ENCODE data around the gene TMEM214.
"Not testable (repeated sequence)": the region's sequence is repeated elsewhere in the genome, so short reads cannot be mapped to it uniquely, and the experiment has no call there.

The TMEM214 gene

DNA sequence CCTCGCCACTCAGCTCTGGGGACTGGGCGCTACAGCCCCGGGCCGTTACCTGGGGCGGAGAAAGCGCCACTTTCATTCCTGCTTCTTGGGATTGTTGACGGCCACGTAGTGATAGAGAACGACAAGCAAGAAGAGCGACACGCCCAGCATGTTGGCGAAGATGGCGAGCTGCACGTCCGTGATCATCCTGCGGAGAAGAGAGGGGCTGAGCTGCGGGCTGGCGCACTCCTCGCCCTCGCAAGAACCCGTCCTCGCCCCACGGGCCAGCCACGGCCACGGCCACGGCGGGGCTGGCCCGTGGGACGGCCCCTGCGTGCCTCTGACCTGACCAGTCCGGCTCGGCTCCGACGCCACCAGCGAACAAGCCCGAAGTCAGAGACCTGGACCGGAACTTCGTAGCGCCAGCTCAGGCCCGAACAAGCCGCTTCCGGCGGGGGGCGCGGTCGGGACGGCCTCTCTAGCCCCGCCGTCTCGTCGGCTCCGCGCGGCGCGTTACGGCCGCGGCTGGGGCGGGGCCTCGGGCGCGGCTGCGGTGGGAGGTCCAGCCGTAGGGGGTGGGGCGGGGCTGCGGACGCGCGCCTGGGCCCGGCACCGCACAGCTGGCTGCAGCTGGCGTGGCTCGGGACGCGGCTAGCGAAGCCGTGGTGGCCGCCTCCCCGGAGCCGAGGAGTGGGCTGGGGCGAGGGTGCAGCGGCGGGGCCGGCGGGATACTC is 38.7 kb downstream of the TMEM214 start, which contains the start of gene OST4:
Gene OST4 (minus strand): TSS at position 378 of the 713 bp plus-strand sequence.
- DNase-seq: peak; percentile 97

DNA sequence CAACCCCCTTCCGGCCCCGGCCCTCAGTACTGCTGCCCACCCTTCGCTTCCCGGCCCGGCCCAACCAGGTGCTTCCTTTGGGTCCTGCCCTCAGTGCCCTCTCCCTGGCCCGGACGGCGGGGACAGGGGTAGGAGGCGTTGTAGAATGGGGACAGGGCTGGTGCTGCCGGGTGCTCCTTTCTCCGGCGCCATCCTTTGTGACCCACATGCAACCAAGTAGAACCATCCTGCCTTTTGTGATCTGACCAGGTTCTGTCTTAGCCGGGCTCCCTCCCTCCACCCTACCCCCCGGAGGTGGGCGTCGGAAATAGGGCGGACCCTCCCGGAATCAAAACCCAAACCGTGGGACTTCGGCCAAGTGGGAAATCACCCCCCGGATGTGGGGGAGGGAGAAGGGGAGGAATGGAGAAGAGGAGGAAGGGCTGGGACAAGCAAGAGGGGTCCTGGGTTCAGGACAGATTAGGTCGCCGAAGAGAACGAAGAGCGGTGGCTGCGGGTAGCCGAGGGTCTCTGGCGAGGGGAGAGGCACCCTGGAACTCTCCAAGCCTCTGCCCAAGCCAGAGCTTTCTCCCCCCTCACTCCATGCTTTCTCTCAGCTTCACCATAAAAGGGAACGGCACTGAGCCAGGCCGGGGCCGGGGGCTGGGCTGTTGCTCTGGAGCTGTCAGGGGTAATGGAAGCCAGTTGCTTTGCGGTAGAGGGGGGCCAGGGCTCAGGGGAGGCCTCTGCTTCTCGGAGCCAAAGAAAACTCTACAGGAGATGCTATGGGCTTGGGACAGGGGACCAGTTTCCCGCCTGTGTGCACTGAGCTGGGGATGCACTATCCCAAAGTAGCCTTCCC is 39.4 kb downstream of the TMEM214 start:
- peak; percentile 58 for DNase-seq

DNA sequence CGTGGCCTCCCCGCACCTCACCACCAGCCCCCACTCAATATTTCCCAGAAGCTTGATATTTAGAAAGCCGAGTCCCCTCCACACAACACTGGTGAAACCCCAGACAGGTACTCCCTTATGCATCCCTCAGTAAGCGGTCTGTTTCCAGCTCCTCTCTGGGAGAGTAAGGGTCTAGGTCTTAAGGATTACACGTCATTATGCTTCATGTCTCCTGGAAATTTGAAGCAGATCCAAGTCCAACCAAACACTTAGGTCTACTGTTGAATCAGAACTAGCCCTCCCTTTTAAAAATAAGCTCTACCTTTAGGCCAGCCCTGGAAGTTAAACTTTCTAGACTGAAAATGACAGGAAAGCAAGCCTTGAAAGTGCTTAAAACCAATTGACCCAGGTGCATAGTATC is 40.2 kb downstream of the TMEM214 start:
- no peak for DNase-seq

DNA sequence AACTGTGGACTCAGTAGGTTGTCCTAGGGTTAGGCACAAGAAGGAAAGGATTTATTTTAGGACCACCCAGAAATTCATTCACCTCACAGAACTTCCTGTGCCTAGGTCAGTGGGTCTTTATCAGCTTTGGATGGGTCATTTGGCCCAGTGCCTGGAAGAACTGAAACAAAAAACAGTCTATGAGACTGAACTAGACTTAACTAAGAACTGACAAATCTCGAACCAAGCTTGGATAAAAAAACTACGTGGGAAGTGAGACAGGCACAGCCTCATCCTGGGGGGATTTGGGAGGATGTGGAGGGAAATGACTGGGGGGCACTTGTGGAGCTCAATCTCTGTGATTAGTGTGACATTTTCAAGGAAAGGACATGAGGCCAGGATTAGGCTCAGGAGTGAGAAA is 41.0 kb downstream of the TMEM214 start:
- DNase-seq: peak; percentile 35

DNA sequence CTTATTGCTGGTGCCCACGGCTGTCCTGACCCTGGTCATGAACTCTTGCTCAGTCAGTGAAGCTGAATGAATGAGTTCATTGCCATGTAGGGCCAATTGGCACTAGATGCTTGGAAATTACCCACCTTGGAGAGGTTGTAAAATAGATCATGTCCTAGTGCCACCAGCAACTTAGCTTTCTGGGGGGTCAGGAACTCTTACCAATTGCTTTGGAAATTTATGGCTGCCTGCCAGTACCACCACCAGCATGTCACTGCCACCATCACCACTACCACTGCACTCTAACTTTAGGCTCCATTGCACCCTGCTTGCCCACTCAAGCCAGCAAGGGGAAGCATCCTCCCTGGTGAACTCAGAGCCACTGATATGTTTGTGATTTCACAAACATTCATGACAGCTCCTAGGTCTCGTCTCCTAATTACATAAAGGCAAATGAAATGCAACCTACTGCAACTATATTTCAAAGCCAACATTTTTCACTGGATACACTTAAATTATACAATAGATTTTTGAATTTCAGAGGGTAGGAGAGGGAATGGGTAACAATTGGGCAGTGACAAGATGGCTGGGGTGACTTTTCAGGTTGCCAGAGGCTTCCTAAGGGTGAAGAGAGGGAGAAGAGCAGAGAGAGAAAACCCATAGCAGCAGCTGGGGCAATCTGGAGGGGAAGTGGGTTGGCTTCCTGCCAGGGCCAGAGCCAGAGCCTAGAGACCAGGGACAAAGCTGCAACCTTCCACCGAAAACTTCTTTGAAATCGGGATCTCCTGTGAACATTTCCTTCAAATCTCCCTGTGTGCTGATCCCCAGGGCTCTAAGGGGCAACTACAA is 42.2 kb downstream of the TMEM214 start:
- DNase-seq: peak; percentile 33

DNA sequence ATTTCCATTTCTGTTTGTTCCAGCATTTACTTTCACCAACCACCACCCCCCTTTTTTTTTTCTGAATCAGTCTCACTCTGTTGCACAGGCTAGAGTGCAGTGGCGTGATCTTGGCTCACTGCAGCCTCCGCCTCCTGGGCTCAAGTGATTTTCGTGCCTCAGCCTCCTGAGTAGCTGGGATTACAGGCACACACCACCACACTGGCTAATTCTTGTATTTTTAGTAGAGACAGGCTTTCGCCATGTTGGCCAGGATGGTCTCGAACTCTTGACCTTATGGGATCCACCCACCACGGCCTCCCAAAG is 42.8 kb downstream of the TMEM214 start:
- DNase-seq: not testable (repeated sequence)

DNA sequence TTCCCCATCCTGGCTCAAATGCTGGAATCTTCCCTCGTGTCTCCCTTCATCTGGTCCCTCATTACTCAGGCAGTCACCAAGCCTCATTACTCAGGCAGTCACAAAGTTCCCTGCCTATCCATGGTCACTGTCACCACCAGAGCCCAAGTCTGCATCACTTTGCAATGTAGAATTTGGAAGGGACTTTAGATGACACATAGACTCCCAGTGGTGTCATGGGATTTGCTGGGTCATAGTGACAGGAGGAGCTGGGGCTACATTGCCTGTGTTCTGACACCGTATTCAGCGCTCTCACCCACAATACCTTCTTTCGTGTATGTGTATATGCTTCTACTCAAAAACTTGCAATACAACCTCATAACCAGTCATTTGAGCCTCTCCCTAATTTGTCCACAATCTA is 43.6 kb downstream of the TMEM214 start:
- DNase-seq: no peak

DNA sequence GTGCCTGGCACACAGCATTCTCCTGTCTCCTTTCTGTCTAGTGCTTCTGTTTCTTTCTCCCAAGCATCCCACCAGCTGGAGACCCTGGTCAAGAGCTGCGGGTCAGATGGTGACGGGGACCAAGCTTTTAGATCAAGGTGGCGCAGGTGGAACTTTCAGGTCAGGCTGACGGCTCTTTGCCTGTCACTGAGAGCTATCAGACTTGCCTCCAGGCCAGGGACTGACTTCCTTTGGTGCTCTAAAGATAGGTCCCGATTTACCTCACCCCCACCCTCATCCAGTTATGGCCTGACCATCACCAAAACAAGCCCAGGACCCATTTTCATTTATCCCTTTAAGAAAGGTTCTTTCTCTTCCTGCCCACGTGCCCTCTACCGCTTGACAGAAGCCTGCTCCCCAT is 44.5 kb downstream of the TMEM214 start:
- DNase-seq: no peak

DNA sequence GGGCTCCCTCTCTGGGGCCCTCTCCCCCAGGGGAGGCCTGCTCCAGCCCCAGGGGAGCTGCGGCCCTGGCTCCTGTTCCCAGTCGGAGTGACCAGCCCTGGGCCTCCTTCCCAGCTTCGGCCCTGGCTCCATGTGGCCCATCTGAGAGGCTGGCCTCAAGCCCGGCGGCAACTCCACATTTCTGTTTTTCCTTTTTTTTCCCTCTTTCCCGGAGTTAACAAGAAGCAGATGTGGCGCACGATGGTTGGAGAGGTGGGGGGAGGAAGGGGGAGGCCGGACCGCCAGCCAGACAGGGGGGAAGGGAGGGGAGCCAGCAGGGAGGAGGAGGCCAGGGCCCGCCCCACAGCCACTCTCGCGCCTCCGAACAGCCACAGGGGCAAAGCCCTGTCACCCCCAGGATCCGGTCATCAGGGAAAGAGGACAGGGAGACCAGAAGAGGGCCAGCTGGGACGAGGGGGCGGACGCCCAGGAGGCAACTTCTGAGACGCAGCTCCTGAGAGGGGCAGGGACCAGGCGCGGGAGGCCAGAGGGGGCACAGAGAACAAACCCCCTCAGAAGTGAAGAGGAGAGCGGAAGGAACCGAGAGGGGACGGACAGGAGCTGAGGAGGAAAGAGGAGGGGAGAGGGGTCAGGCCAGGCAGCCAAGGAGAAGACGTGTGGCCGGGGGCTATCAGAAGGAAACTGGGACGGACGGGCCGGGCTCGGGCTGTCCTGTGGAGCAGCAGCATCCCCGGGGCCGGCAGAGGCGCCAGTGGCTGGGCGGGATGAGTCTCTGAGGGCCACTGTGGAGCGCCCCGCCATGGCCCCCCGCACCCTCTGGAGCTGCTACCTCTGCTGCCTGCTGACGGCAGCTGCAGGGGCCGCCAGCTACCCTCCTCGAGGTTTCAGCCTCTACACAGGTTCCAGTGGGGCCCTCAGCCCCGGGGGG is 45.8 kb downstream of the TMEM214 start, which contains the start of gene EMILIN1:
Gene EMILIN1 (plus strand): TSS at position 349 of the 928 bp plus-strand sequence. CDS start 451 bp downstream, at position 800.
- no peak for DNase-seq

DNA sequence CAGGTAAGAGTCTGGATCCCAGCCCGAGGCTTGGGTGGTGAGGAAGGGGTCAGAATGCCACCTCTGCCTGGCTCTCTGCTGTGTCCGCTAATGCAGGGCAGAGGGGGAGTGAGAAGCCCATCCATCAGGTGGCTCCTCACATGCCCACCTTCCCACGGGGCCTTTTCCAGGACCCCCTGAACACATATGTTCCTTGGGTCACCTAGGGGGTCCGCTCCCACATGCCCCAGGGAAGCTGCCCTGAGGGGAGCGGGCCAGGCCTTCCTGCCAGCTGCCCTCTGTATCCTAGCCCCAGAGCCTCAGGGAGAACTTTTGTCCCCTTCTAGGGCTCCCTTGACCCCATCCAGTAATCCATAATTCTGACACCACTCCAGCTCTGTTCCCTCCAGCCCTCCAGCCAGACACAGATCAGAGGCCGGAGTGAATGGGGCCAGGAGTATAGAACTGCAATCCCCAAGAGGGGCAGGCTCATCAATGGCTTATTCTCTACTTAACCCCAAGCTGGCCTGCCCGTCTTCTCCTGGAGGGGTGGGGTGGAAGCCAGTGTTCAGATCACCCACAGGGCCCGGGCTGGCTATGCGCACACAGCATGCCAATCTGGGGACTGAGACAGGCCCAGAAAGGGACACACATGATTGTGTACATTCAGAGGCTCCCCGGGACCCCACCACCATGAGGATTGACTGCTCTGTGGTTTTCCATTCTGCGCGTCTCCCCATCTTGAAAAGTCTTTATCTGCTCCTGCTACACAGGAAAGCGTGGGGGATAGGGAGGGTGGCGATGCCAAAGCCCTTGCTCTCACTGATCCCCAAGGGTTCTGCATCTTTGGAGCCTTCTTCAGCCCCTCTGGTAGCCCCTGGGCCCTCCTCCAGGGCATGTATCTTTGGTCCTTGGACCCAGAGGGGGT is 46.7 kb downstream of the TMEM214 start:
- DNase-seq: no peak

DNA sequence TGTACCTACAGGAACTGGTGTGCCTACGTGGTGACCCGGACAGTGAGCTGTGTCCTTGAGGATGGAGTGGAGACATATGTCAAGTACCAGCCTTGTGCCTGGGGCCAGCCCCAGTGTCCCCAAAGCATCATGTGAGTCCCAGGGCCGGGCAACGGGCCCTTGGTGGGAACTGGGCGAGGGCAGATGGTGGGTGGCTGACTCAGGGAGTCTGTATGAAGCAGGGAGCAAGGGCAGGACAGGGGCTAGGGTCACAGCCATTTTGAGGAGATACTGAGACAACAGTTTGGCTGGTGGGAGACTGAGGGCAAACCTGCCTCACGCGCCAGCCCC is 47.3 kb downstream of the TMEM214 start:
- DNase-seq: no peak

DNA sequence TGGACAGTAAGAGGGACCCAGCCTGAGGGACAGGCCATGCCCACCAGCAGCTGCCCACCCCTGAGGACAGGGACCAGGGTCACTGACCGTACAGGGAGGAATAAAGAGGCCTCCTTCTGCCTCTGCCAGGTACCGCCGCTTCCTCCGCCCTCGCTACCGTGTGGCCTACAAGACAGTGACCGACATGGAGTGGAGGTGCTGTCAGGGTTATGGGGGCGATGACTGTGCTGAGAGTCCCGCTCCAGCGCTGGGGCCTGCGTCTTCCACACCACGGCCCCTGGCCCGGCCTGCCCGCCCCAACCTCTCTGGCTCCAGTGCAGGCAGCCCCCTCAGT is 47.8 kb downstream of the TMEM214 start:
- no peak for DNase-seq

DNA sequence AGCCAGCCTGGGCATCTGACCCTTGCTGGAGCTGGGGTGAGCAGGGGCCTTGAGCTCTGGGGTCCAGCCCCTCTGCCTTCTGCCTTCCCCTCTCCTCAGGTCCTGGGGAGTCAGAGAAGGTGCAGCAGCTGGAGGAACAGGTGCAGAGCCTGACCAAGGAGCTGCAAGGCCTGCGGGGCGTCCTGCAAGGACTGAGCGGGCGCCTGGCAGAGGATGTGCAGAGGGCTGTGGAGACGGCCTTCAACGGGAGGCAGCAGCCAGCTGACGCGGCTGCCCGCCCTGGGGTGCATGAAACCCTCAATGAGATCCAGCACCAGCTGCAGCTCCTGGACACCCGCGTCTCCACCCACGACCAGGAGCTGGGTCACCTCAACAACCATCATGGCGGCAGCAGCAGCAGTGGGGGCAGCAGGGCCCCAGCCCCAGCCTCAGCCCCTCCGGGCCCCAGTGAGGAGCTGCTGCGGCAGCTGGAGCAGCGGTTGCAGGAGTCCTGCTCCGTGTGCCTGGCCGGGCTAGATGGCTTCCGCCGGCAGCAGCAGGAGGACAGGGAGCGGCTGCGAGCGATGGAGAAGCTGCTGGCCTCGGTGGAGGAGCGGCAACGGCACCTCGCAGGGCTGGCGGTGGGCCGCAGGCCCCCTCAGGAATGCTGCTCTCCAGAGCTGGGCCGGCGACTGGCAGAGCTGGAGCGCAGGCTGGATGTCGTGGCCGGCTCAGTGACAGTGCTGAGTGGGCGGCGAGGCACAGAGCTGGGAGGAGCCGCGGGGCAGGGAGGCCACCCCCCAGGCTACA is 49.4 kb downstream of the TMEM214 start:
- DNase-seq: no peak

DNA sequence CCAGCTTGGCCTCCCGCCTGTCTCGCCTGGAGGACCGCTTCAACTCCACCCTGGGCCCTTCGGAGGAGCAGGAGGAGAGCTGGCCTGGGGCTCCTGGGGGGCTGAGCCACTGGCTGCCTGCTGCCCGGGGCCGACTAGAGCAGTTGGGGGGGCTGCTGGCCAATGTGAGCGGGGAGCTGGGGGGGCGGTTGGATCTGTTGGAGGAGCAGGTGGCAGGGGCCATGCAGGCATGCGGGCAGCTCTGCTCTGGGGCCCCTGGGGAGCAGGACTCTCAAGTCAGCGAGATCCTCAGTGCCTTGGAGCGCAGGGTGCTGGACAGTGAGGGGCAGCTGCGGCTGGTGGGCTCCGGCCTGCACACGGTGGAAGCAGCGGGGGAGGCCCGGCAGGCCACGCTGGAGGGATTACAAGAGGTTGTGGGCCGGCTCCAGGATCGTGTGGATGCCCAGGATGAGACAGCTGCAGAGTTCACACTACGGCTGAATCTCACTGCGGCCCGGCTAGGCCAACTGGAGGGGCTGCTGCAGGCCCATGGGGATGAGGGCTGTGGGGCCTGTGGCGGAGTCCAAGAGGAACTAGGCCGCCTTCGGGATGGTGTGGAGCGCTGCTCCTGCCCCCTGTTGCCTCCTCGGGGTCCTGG is 50.1 kb downstream of the TMEM214 start:
- DNase-seq: no peak

DNA sequence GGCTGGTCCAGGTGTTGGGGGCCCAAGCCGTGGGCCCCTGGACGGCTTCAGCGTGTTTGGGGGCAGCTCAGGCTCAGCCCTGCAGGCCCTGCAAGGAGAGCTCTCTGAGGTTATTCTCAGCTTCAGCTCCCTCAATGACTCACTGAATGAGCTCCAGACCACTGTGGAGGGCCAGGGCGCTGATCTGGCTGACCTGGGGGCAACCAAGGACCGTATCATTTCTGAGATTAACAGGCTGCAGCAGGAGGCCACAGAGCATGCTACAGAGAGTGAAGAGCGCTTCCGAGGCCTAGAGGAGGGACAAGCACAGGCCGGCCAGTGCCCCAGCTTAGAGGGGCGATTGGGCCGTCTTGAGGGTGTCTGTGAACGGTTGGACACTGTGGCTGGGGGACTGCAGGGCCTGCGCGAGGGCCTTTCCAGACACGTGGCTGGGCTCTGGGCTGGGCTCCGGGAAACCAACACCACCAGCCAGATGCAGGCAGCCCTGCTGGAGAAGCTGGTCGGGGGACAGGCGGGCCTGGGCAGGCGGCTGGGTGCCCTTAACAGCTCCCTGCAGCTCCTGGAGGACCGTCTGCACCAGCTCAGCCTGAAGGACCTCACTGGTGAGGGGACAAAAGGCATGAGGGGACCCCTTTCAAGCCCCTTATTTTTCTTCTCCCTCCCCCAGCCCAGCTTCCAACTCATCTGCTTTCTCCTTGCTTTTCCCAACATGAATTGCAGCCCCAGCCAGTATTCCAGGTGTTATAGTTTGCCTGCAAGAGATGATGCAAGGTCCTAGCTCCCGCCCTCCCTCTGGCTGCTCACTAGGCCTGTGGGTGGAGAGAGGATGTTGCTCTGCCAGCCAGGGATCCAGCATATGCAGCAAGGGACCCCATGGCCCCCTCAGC is 50.9 kb downstream of the TMEM214 start:
- no peak for DNase-seq

DNA sequence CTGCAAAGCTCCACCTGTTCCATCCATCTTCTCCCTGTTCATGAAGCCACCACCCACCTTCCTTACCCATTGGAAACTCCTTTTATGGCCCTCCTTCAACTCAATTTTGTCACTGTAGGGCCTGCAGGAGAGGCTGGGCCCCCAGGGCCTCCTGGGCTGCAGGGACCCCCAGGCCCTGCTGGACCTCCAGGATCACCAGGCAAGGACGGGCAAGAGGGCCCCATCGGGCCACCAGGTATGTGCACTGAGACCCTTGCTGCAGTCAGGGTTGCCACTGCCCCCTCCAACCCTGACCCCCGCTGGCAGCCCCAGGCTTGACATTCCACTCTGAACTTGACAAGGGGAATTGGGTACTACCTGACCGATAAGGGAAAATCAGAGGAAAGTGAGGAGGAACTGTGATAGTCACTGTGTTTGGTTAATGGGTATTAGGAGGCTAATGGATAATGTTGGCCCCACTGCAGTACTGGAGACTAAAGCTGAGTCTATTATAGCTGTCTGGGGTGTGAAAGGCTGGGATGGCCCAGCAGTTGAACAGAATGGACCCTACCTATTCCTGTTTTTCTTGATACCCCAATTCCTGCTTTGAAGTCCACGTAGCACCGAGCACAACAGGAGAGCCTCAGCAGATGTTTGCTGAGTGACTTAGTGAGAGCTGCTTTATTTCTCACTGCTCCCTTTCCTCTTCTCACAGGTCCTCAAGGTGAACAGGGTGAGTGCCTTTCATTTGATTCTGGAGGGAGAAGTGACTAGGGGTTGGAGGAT is 51.7 kb downstream of the TMEM214 start:
- no peak for DNase-seq

DNA sequence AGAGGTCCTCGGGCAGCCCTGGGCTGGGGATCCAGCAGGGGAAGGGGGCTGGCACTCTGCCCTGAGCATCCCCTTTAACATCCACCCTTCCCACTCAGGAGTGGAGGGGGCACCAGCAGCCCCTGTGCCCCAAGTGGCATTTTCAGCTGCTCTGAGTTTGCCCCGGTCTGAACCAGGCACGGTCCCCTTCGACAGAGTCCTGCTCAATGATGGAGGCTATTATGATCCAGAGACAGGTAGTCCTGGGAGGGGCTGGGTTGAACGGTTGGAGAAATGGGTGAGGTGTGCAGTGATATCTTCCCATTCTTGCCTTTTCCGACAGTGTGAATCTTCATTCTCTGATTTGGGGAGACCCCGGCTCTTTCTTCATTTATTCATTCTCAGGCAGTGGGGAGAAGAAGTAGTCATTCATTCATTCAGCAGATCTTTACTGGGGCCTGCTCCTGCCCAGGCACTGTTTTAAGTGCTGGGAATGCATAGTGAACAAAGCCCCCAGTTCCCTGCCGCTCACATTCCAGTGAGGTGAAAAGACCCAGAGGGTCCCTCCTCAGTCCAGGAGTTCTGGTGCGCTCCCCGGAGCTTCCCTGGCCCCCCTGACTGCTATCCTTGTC is 52.4 kb downstream of the TMEM214 start:
- no peak for DNase-seq

DNA sequence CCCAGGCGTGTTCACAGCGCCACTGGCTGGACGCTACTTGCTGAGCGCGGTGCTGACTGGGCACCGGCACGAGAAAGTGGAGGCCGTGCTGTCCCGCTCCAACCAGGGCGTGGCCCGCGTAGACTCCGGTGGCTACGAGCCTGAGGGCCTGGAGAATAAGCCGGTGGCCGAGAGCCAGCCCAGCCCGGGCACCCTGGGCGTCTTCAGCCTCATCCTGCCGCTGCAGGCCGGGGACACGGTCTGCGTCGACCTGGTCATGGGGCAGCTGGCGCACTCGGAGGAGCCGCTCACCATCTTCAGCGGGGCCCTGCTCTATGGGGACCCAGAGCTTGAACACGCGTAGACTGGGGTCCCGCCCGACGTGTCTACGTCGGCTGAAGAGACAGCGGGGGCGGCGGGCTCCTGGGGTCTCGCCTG is 52.9 kb downstream of the TMEM214 start:
- DNase-seq: peak; percentile 85
